ENCODE data around the gene COL24A1. TPM values are rescaled to one million over a fixed set of nuclear protein-coding genes. Genes with fewer than 3 reads are reported as not detected.

Gene COL24A1
- total and polyA plus RNA-seq, 3 donors from 2014 or later: 0.75 to 2.4 (median 1.8) TPM

DNA sequence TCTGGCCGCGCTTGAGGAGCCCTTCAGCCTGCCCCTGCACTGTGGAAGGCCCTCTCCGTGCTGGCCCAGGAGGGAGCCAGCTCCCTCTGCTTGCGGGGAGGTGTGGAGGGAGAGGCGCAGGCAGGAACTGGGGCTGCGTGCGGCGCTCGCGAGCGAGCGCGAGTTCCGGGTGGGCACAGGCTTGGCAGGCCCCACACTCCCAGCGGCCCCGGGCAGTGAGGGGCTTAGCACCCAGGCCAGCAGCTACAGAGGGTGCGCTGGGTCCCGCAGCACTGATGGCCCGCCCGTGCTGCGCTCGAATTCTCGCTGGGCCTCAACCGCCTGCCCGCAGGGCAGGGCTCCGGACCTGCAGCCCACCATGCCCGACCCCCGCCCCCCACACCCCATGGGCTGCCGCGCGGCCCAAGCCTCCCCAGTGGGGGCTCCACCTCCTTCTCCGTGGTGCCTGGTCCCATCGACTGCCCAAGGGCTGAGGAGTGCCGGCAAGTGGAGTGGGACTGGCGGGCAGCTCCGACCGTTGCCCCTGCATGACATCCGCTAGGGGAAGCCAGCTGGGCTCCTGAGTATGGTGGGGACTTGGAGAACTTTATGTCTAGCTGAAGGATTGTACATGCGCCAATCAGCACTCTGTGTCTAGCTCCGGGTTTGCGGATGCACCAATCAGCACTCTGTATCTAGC, 46.0 kb downstream of the COL24A1 start:
- Histone ChIP-seq H3K27ac (no peak overlapping the region), H3K9me3 (no peaks in the 10 kb centered on the region), H3K4me3 (peak overlapping the region; percentile 29 to 53), H3K27me3 (no peaks in the 10 kb centered on the region), H3K4me1 (no peaks in the 10 kb centered on the region), H3K36me3 (ENCODE audit: low read depth, missing control alignments) (no peaks in the 10 kb centered on the region)
- intact Hi-C loops (cut with DNase I; ENCODE audit: low total_unique reads): no loop called here
- TF ChIP-seq POLR2A (IDR thresholded peaks at IDR 0.05): no peak
- TF ChIP-seq, protein P1, sequence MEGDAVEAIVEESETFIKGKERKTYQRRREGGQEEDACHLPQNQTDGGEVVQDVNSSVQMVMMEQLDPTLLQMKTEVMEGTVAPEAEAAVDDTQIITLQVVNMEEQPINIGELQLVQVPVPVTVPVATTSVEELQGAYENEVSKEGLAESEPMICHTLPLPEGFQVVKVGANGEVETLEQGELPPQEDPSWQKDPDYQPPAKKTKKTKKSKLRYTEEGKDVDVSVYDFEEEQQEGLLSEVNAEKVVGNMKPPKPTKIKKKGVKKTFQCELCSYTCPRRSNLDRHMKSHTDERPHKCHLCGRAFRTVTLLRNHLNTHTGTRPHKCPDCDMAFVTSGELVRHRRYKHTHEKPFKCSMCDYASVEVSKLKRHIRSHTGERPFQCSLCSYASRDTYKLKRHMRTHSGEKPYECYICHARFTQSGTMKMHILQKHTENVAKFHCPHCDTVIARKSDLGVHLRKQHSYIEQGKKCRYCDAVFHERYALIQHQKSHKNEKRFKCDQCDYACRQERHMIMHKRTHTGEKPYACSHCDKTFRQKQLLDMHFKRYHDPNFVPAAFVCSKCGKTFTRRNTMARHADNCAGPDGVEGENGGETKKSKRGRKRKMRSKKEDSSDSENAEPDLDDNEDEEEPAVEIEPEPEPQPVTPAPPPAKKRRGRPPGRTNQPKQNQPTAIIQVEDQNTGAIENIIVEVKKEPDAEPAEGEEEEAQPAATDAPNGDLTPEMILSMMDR (IDR thresholded peaks at IDR 0.05): no peak
- peak; percentile 45 for DNase-seq
- 80 to 86% methylated on average over 15 to 40 of the region's 41 CpGs for WGBS, 2 donors

DNA sequence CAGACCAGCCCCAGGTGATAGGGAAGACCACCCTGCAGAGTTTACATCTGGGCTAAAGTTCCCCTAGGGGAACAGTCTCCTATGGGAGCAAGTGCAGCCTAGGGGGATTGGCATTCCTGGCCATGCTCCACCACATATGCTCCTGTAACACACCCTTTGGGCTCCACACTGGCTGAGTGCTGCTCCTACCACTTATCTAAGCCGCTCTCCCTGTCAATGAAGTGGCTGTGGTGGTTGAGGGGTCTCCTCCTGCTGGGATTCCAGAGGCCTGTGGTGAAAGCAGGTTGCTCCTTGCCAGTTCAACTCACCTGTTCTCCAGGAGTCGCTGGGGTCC, 51.1 kb downstream of the COL24A1 start:
- no peak overlapping the region for H3K27ac ChIP-seq
- no peaks in the 10 kb centered on the region for H3K4me1 ChIP-seq
- no peaks in the 10 kb centered on the region for H3K9me3 ChIP-seq
- no peaks in the 10 kb centered on the region for H3K27me3 ChIP-seq
- WGBS, 2 donors: 100% methylated on average over 2 of the region's 2 CpGs
- no peaks in the 10 kb centered on the region for H3K36me3 ChIP-seq (ENCODE audit: low read depth, missing control alignments)
- H3K4me3 ChIP-seq: no peak overlapping the region
- no peak for DNase-seq
- no peak for TF ChIP-seq POLR2A (IDR thresholded peaks at IDR 0.05)
- TF ChIP-seq, protein P1 (IDR thresholded peaks at IDR 0.05): no peak
- intact Hi-C loops (cut with DNase I; ENCODE audit: low total_unique reads): no loop called here

DNA sequence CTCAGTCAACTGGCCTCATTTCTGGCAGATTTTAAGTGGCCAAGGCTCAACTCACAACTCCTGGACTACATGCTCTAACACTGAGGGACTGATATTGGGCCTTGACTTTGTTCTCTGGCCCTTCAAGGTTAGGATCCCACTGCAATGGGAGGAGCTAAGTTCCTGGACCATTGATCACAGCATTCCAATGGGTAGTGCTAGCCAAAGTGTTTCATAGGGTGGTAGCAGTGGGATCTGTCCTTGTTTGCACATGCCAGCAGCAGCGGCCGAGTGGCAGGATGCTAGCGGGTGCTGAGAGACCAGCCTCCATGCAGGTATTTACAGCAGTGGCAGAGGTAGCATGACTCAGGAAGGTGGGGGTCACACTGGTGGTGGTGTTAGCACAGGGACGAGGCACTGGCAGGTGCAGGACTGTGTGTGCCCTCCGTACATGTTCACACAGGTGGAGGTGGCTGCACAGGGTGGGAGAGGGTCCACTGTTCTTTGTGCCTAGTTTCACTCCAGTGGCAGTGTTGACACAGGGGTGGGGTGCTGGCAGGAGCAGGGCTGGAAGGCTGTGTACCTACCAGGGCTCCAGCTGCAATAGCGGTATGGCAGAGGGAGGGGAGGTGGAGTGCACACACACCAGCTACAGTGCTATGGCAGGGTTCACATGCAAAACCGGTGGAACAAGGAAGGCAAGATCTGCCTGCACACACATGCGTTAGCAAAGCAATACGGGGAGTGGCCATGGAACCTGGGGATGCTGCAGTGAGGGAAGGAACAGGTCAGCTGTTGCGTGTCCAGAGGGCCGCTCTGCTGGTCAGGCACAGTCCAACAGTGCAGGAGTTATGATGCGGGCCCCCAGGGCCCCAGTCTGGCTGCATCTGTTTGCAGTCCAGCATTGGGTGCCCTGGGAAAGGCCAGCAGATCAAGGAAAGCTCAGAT, 51.7 kb downstream of the COL24A1 start:
- Histone ChIP-seq H3K4me3 (no peak overlapping the region), H3K4me1 (no peaks in the 10 kb centered on the region), H3K9me3 (no peaks in the 10 kb centered on the region), H3K27me3 (no peaks in the 10 kb centered on the region), H3K27ac (no peak overlapping the region), H3K36me3 (ENCODE audit: low read depth, missing control alignments) (no peaks in the 10 kb centered on the region)
- WGBS, 2 donors: 94% methylated on average over 11 to 12 of the region's 12 CpGs
- intact Hi-C loops (cut with DNase I; ENCODE audit: low total_unique reads): no loop called here
- no peak for TF ChIP-seq POLR2A (IDR thresholded peaks at IDR 0.05)
- TF ChIP-seq, protein P1 (IDR thresholded peaks at IDR 0.05): no peak
- no peak for DNase-seq

DNA sequence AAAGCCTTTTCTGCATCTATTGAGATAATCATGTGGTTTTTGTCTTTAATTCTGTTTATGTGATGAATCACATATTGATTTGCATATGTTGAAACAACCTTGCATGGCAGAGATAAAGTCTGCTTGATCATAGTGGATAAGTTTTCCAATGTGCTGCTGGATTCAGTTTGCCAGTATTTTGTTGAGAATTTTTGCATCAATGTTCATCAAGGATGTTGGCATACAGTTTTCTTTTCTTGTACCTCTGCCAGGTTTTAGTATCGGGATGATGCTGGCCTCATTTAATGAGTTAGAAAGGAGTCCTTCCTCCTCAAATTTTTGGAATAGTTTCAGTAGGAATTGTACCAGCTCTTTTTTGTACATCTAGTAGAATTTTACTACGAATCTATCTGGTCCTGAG, 55.0 kb downstream of the COL24A1 start:
- DNase-seq: no peak
- Histone ChIP-seq H3K4me1 (no peaks in the 10 kb centered on the region), H3K36me3 (ENCODE audit: low read depth, missing control alignments) (no peaks in the 10 kb centered on the region), H3K9me3 (no peaks in the 10 kb centered on the region), H3K27me3 (no peaks in the 10 kb centered on the region), H3K27ac (no peak overlapping the region), H3K4me3 (no peak overlapping the region)
- TF ChIP-seq, protein P1 (IDR thresholded peaks at IDR 0.05): no peak
- no peak for TF ChIP-seq POLR2A (IDR thresholded peaks at IDR 0.05)
- intact Hi-C loops (cut with DNase I; ENCODE audit: low total_unique reads): no loop called here
- 28 to 49% methylated on average over 2 of the region's 2 CpGs for WGBS, 2 donors
